ENCODE results near the gene TMIGD2. TPM values are rescaled to one million over a fixed set of nuclear protein-coding genes. Genes with fewer than 3 reads are reported as not detected.

Gene TMIGD2
- total and polyA plus RNA-seq, 2 of the 4 experiments (the other 2 are of a cell fraction), result not detected

DNA sequence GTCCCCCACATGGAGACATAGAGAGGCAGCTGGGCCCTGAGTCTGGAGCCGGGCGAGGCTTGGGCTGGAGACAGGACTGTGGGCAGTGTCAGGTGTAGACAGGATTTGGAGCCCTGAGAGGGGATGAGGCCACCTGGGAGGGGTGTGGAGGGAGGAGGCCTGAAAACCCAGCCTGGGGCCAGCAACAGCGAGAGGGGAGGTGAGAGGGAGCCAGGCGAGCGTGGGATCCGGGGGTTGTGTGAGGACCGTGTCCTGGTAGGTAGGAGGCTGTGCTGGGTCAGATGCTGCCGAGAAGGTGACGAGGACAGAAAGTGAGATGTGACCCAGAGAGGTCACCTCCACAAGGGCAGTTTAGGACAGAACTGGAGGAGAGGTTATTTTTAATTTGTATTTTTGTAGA lies 48.5 kb upstream of the TMIGD2 start:
- POLR2A ChIA-PET (ENCODE audit: unreplicated experiment), result no interaction called here
- no peak overlapping the region for H2BK15ac ChIP-seq (ENCODE audit: low read depth, low read length)
- dilution Hi-C loops (cut with HindIII; ENCODE audit: low sequenced_read_pairs, unreplicated experiment) (no loop called here), intact Hi-C loops (cut with micrococcal nuclease) (no loop called here), in situ Hi-C loops (cut with MboI; ENCODE audit: low sequenced_read_pairs) (loop anchor here (5.0 kb wide), 1 partner anchor 83 kb away; no protein-coding TSS in a partner anchor)
- no peaks in the 10 kb centered on the region for H3K9me1 ChIP-seq (ENCODE audit: insufficient read depth, low read length)
- no peaks in the 10 kb centered on the region; the same call in 1 of the 2 replicates for H4K20me1 ChIP-seq (ENCODE audit: insufficient read depth, low read length)
- H4K8ac ChIP-seq (ENCODE audit: low read depth in 2 of 2, low read length in 2 of 2), result no peak overlapping the region
- H3K79me1 ChIP-seq (ENCODE audit: low read depth in 1 of 2, low read length in 2 of 2), result peaks cover 0 to 4% of the 10 kb centered on the region in 2 experiments; a peak in 1 of 4 replicates
- H2BK20ac ChIP-seq (ENCODE audit: low read depth, low read length), result no peak overlapping the region
- no peaks in the 10 kb centered on the region for H3K27me3 ChIP-seq (ENCODE audit: control insufficient read depth, insufficient read depth, low read length)
- no peak overlapping the region for H3K18ac ChIP-seq (ENCODE audit: low read depth, low read length)
- no peak overlapping the region for H3K23ac ChIP-seq (ENCODE audit: low read depth, low read length)
- no peak overlapping the region for H3K4me2 ChIP-seq (ENCODE audit: low read depth, low read length)
- no peak overlapping the region for H2BK5ac ChIP-seq (ENCODE audit: low read depth, low read length, poor library complexity, severe bottlenecking)
- peaks cover 13% of the 10 kb centered on the region for H3K36me3 ChIP-seq (ENCODE audit: control insufficient read depth, insufficient read depth, low read length)
- H3K27ac ChIP-seq (ENCODE audit: insufficient read depth, low read length), result no peak overlapping the region
- H4K5ac ChIP-seq (ENCODE audit: low read depth, low read length), result no peak overlapping the region
- H3K56ac ChIP-seq (ENCODE audit: extremely low read depth, insufficient read depth, low read length), result no peak overlapping the region
- TF ChIP-seq, protein P1, sequence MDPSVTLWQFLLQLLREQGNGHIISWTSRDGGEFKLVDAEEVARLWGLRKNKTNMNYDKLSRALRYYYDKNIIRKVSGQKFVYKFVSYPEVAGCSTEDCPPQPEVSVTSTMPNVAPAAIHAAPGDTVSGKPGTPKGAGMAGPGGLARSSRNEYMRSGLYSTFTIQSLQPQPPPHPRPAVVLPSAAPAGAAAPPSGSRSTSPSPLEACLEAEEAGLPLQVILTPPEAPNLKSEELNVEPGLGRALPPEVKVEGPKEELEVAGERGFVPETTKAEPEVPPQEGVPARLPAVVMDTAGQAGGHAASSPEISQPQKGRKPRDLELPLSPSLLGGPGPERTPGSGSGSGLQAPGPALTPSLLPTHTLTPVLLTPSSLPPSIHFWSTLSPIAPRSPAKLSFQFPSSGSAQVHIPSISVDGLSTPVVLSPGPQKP (IDR thresholded peaks at IDR 0.05; ENCODE audit: borderline replicate concordance, low read depth, low read length), result no peak
- no peak for TF ChIP-seq MXI1 (IDR thresholded peaks at IDR 0.05; ENCODE audit: borderline replicate concordance, low read depth, low read length)
- no peak for TF ChIP-seq CEBPB (IDR thresholded peaks at IDR 0.05; ENCODE audit: low read depth, low read length)
- TF ChIP-seq, protein P2, sequence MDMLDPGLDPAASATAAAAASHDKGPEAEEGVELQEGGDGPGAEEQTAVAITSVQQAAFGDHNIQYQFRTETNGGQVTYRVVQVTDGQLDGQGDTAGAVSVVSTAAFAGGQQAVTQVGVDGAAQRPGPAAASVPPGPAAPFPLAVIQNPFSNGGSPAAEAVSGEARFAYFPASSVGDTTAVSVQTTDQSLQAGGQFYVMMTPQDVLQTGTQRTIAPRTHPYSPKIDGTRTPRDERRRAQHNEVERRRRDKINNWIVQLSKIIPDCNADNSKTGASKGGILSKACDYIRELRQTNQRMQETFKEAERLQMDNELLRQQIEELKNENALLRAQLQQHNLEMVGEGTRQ (IDR thresholded peaks at IDR 0.05; ENCODE audit: low read depth, low read length), result no peak
- no peak for TF ChIP-seq POLR2A (IDR thresholded peaks at IDR 0.05; ENCODE audit: low read depth, low read length)
- TF ChIP-seq MAZ (IDR thresholded peaks at IDR 0.05; ENCODE audit: borderline replicate concordance, low read depth, low read length), result no peak
- TF ChIP-seq, protein P3, sequence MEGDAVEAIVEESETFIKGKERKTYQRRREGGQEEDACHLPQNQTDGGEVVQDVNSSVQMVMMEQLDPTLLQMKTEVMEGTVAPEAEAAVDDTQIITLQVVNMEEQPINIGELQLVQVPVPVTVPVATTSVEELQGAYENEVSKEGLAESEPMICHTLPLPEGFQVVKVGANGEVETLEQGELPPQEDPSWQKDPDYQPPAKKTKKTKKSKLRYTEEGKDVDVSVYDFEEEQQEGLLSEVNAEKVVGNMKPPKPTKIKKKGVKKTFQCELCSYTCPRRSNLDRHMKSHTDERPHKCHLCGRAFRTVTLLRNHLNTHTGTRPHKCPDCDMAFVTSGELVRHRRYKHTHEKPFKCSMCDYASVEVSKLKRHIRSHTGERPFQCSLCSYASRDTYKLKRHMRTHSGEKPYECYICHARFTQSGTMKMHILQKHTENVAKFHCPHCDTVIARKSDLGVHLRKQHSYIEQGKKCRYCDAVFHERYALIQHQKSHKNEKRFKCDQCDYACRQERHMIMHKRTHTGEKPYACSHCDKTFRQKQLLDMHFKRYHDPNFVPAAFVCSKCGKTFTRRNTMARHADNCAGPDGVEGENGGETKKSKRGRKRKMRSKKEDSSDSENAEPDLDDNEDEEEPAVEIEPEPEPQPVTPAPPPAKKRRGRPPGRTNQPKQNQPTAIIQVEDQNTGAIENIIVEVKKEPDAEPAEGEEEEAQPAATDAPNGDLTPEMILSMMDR (conservative IDR thresholded peaks at IDR 0.05; ENCODE audit: low read depth, low read length), result no peak
- no peak for TF ChIP-seq MAFK (IDR thresholded peaks at IDR 0.05; ENCODE audit: low read depth, low read length)
- TF ChIP-seq RCOR1 (IDR thresholded peaks at IDR 0.05; ENCODE audit: insufficient replicate concordance, low read length), result no peak
- no peak for TF ChIP-seq SMC3 (IDR thresholded peaks at IDR 0.05; ENCODE audit: low read depth, low read length)
- ATAC-seq (ENCODE audit: low read depth) (no peak), DNase-seq (no peak)
- H2BK120ac ChIP-seq (ENCODE audit: low read depth, low read length), result no peak overlapping the region
- H3K14ac ChIP-seq (replicated peaks; ENCODE audit: low read depth, low read length), result no peak overlapping the region
- H3K9ac ChIP-seq (ENCODE audit: low read depth, low read length), result no peak overlapping the region
- no TSS peak for BruUV-seq (replicated peaks)
- H4K91ac ChIP-seq (ENCODE audit: insufficient read depth, low read depth, low read length), result no peak overlapping the region
- no peak overlapping the region for H3K4ac ChIP-seq (ENCODE audit: low read depth, low read length)
- no peak overlapping the region for H2AK9ac ChIP-seq (replicated peaks; ENCODE audit: low read depth, low read length, poor library complexity)
- H3K9me3 ChIP-seq (ENCODE audit: control insufficient read depth, insufficient read depth, low read length), result no peaks in the 10 kb centered on the region
- WGBS, 2 experiments (ENCODE audit: extremely low coverage in 2 of 2, insufficient read length in 1 of 2), result 100% methylated on average over 6 of the region's 9 CpGs; no CpG with 5 or more reads in 1 of the 2 experiments
- CTCF ChIA-PET, result no interaction called here
- no peak overlapping the region for H2AFZ ChIP-seq (replicated peaks; ENCODE audit: low read length, poor library complexity)
- H3K4me1 ChIP-seq (ENCODE audit: control insufficient read depth, insufficient read depth, low read length), result no peaks in the 10 kb centered on the region
- no peak overlapping the region for H3K4me3 ChIP-seq (ENCODE audit: insufficient read depth, low read depth, low read length)
- H2AK5ac ChIP-seq (ENCODE audit: low read depth, low read length), result no peak overlapping the region
